GM10248 (cell line): ENCODE measurements around the gene ARAF.

Source experiments
- CTCF ChIA-PET: fragments of 300-600 bp; sonication (Branson Sonifier 250); formaldehyde crosslinking; extraction: SDS; loops from one replicate; lab custom pipeline; 2021; ENCODE audit warnings: antibody characterized with exemption; lab: Yijun Ruan, JAX
- POLR2A ChIA-PET: fragments of 350-650 bp; sonication (Branson Sonifier 250); formaldehyde crosslinking; extraction: SDS; loops from one replicate; lab custom pipeline; 2020; ENCODE audit warnings: antibody characterized with exemption; lab: Yijun Ruan, JAX
- DNase-seq: peaks from one replicate; pipeline ENCODE4 v3.0.0; 2012; ENCODE audit errors: extremely low spot score
- CTCF ChIP-seq: IDR thresholded peaks from 2 replicates; pipeline ENCODE4 v1.5.1; 2012; ENCODE audit warnings: mild to moderate bottlenecking, low read depth; ENCODE audit errors: extremely low read depth, missing control alignments, control extremely low read depth

The ARAF gene

GRCh38 chrX:47571896-47572295 lies 10.9 kb downstream of the ARAF start:
- CTCF ChIA-PET = no interaction called here
- DNase-seq = no peak
- POLR2A ChIA-PET = no interaction called here
- TF ChIP-seq CTCF = no peak

DNA sequence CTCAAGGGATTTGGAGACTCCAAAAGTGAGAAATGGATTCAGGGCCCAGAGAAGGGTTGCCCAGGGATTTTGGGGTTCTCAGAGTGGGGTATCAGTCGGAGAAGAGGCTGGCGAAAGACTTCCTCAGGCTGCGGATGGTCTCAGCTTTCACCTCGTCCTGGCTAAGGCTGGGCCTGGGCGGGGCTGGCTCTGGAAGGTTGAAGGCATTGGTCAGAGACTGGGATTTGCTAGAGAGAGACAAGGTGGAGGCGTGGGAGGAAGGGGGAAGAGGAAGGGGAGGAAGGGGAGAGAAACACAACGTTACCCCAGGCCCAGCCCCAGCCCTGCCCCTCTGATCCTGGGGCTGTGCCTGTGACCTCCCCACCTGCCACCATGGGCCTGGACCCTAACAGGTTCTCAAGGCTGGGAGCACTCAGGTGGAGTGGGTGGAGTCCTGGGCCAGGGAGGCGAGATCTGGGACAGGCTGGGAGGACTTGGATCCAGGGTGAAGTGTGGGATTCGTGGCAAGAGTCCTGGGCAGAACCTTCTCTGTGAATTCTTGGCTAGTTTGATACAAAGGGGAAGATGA lies 11.9 kb downstream of the ARAF start:
- POLR2A ChIA-PET = no interaction called here
- DNase-seq = peak; percentile 6
- TF ChIP-seq CTCF = no peak
- CTCF ChIA-PET = no interaction called here

DNA sequence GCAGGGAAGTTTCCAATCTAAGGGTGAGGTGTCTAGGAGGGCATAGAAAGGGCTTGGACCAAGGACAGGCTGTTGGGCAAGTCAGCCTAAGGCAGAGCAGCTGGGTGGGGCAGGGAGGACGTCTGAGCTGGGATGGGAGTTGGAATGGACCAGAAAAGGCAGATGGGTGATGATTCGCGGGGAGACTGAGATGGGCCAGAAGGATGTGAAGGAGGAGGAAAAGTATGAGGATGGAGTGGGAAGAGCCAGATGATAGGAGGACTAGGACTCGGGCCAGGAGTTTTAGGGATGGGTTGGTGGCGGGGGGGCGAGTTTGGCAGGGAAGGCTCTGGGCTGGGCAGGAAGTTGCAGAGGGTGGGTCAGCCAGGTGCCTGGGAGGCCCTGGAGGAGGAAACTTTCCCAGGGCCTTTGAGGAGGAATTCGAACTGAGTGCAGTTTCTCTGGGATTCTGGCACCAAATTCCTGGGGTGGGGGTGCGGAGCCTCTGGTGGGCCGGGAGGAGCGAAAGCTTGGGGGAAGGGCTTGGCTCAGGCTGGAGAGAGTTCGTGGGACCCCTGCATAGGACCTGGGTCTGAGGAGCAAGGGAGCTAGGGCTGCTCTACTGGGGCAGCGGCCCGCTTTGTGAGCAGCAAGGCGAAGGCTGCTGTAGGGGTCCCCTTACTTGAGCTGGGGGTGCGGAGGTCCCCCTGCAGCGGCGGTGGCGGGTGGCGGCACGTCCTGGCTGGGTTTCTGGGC lies 12.5 kb downstream of the ARAF start:
- POLR2A ChIA-PET = no interaction called here
- TF ChIP-seq CTCF = no peak
- CTCF ChIA-PET = no interaction called here

GRCh38 chrX:47574076-47574546 lies 13.1 kb downstream of the ARAF start:
- ChIA-PET POLR2A (no interaction called here), CTCF (no interaction called here)
- no peak for TF ChIP-seq CTCF
- peak; percentile 12 for DNase-seq

More for the DNA sequence above, 12.5 kb downstream of the ARAF start:
- no peak for DNase-seq

- POLR2A ChIA-PET = no interaction called here
- peak; percentile 10 for DNase-seq
- TF ChIP-seq CTCF = no peak
- CTCF ChIA-PET = no interaction called here
These were observed 13.7 kb downstream of the ARAF start for GRCh38 chrX:47574547-47575301.

GRCh38 chrX:47576021-47576898 lies 15.3 kb downstream of the ARAF start:
- ChIA-PET CTCF (no interaction called here), POLR2A (no interaction called here)
- no peak for DNase-seq
- no peak for TF ChIP-seq CTCF
